Keratinocyte (primary cell): ENCODE data around the gene MIA.

Experiments used
- CTCF ChIP-seq, 3 experiments: IDR thresholded peaks in 1 of 3; conservative IDR thresholded peaks in 1 of 3; optimal IDR thresholded peaks in 1 of 3; 2 replicates in 2 of 3; 3 replicates in 1 of 3; pipeline versions ENCODE3 to v1.5.1; 2011; ENCODE audit warnings: low read length in 3 of 3, mild to moderate bottlenecking in 3 of 3, moderate library complexity in 2 of 3, control low read depth in 1 of 3, inconsistent platforms in 1 of 3; ENCODE audit not compliant: insufficient read depth in 2 of 3; ENCODE audit errors: extremely low read depth in 1 of 3
- EZH2 ChIP-seq: IDR thresholded peaks from one replicate; pipeline ENCODE4 v1.6.1; 2012; ENCODE audit warnings: inconsistent platforms, mild to moderate bottlenecking, low read length, moderate library complexity

- TF ChIP-seq EZH2 (no peak), CTCF (optimal IDR thresholded peaks at IDR 0.05 in 1 of 3, IDR thresholded peaks at IDR 0.05 in 1 of 3, conservative IDR thresholded peaks at IDR 0.05 in 1 of 3; ENCODE audit: extremely low read depth in 1 of 3, insufficient read depth in 2 of 3, low read length in 3 of 3) (peak in 1 of 3 experiments; percentile 29)
These were observed 29.5 kb downstream of the MIA start for GRCh38 chr19:40804783-40805242.
